ENCODE measurements around the gene HDAC2. TPM values are rescaled to one million over a fixed set of nuclear protein-coding genes. Genes with fewer than 3 reads are reported as not detected.

The HDAC2 gene
- total RNA-seq, 2 donors from 2014 or later, result 29.9 to 49.5 TPM

DNA sequence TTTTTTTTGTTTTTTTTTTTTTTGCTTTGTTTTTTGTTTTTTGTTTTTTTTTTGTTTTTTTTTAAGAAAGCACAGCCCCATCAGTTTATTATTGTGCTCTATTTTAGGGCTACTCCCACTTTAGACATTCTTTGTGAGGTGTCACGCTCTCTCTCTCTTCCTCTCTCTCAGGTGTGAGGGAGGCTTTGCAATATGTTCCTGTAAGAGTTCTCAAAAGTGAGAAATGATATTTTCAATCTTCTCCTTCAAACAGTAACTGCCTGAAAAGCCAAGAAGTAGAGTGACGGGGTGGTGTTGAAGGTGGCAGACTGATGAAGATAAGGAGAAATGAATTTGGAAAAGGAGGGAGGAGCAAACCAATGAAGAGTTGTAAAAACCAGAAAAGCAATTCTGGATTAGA, 28.3 kb upstream of the HDAC2 start:
- ATAC-seq (ENCODE audit: insufficient number of reproducible peaks, low FRiP score, low read depth) (no peak), DNase-seq (ENCODE audit: low spot score) (no peak)
- Histone ChIP-seq H3K27me3 (replicated peaks; ENCODE audit: insufficient read depth) (no peaks in the 10 kb centered on the region), H3K4me1 (ENCODE audit: control insufficient read depth in 1 of 2, low read depth in 2 of 2) (peaks cover 9 to 39% of the 10 kb centered on the region in 2 donors), H3K36me3 (no peaks in the 10 kb centered on the region), H3K4me3 (no peak overlapping the region), H3K27ac (no peak overlapping the region), H3K9me3 (no peaks in the 10 kb centered on the region)
- TF ChIP-seq, protein P1, sequence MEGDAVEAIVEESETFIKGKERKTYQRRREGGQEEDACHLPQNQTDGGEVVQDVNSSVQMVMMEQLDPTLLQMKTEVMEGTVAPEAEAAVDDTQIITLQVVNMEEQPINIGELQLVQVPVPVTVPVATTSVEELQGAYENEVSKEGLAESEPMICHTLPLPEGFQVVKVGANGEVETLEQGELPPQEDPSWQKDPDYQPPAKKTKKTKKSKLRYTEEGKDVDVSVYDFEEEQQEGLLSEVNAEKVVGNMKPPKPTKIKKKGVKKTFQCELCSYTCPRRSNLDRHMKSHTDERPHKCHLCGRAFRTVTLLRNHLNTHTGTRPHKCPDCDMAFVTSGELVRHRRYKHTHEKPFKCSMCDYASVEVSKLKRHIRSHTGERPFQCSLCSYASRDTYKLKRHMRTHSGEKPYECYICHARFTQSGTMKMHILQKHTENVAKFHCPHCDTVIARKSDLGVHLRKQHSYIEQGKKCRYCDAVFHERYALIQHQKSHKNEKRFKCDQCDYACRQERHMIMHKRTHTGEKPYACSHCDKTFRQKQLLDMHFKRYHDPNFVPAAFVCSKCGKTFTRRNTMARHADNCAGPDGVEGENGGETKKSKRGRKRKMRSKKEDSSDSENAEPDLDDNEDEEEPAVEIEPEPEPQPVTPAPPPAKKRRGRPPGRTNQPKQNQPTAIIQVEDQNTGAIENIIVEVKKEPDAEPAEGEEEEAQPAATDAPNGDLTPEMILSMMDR (IDR thresholded peaks at IDR 0.05), result no peak

DNA sequence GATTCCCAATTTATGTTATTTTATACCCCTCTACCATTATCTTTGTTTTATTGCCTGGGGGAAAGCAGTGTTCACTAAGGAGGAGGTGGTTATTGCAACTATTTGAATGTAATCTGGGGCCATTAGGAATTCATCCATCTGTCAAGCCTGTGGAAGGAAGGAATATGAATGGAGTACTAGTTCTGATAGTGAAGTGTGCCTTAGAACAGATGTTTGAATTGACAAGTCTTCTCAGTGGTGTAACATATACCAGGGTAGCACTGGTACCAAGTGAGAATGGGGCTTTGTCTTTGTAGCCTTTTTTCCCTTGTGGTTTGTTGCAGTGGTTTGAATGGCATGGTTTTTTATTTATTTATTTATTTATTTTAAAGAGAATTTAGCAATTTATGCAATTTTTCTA, 27.9 kb upstream of the HDAC2 start:
- H3K4me3 ChIP-seq, result no peak overlapping the region
- TF ChIP-seq, protein P1 (IDR thresholded peaks at IDR 0.05), result no peak
- H3K4me1 ChIP-seq (ENCODE audit: control insufficient read depth in 1 of 2, low read depth in 2 of 2), result peaks cover 9 to 40% of the 10 kb centered on the region in 2 donors
- no peak for ATAC-seq (ENCODE audit: insufficient number of reproducible peaks, low FRiP score, low read depth)
- H3K36me3 ChIP-seq, result no peaks in the 10 kb centered on the region
- H3K27me3 ChIP-seq (replicated peaks; ENCODE audit: insufficient read depth), result no peaks in the 10 kb centered on the region
- DNase-seq (ENCODE audit: low spot score), result no peak
- H3K27ac ChIP-seq, result no peak overlapping the region
- H3K9me3 ChIP-seq, result no peaks in the 10 kb centered on the region

- H3K27me3 ChIP-seq (replicated peaks; ENCODE audit: insufficient read depth), result no peaks in the 10 kb centered on the region
- H3K36me3 ChIP-seq, result no peaks in the 10 kb centered on the region
- TF ChIP-seq, protein P1 (IDR thresholded peaks at IDR 0.05), result no peak
- peak overlapping the region in 1 of 2 donors; percentile 54 for H3K27ac ChIP-seq
- H3K9me3 ChIP-seq, result no peaks in the 10 kb centered on the region
- H3K4me1 ChIP-seq (ENCODE audit: control insufficient read depth in 1 of 2, low read depth in 2 of 2), result peaks cover 9 to 40% of the 10 kb centered on the region in 2 donors
- ATAC-seq (ENCODE audit: insufficient number of reproducible peaks, low FRiP score, low read depth), result peak; percentile 47
- peak overlapping the region; percentile 41 for H3K4me3 ChIP-seq
- DNase-seq (ENCODE audit: low spot score), result no peak
Measured at GRCh38 chr6:113997116-113997515, 26.2 kb upstream of the HDAC2 start.

DNA sequence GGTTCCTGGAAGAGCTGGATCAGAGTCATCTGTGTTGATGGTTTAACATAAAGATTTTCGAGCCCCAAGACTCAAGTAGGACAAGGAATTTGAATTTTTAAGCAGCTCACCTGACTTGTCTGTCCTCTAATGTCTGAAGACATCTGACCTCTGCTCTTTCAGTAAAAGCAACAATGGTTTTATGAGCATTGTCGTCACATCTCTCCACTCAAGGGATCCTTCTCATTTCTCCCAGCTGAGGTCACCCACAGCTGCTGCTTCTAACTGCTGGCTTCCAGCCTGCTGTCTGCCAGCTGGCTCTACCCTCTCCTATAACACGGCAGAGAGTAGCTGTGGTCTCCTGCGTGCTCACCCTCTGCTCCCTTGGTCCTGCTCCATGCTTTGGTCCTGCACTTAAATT, 24.7 kb upstream of the HDAC2 start:
- Histone ChIP-seq H3K9me3 (no peaks in the 10 kb centered on the region), H3K4me3 (peak overlapping the region; percentile 41), H3K36me3 (no peaks in the 10 kb centered on the region), H3K27me3 (replicated peaks; ENCODE audit: insufficient read depth) (no peaks in the 10 kb centered on the region), H3K4me1 (ENCODE audit: control insufficient read depth in 1 of 2, low read depth in 2 of 2) (peaks cover 9 to 40% of the 10 kb centered on the region in 2 donors), H3K27ac (peak overlapping the region; percentile 54 to 63)
- TF ChIP-seq, protein P1 (IDR thresholded peaks at IDR 0.05), result no peak
- DNase-seq (ENCODE audit: low spot score) (peak; percentile 6), ATAC-seq (ENCODE audit: insufficient number of reproducible peaks, low FRiP score, low read depth) (peak; percentile 32)

DNA sequence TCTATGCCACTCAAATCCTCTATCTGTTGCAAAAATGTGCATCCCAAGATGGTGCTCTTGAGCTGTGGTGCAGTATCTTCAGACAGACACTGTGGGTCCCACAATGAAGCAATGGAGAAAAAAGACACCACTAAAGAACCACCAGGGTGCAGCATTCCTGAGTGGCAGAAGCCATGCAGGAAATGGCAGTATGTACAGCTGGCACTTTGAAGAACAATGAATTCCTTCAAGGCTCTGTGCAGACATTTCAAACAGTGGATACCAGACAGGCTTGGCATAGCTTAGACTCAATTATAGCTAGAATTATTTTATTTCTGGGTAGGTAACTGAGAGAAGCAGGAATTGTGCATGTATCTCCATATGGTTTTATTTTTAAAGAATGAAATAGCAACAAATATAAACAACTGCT, 24.0 kb upstream of the HDAC2 start:
- DNase-seq (ENCODE audit: low spot score), result no peak
- Histone ChIP-seq H3K27me3 (replicated peaks; ENCODE audit: insufficient read depth) (no peaks in the 10 kb centered on the region), H3K4me1 (ENCODE audit: control insufficient read depth in 1 of 2, low read depth in 2 of 2) (peaks cover 9 to 40% of the 10 kb centered on the region in 2 donors), H3K4me3 (no peak overlapping the region), H3K36me3 (no peaks in the 10 kb centered on the region), H3K9me3 (no peaks in the 10 kb centered on the region), H3K27ac (peak overlapping the region; percentile 54 to 63)
- TF ChIP-seq, protein P1 (IDR thresholded peaks at IDR 0.05), result peak; percentile 33
- ATAC-seq (ENCODE audit: insufficient number of reproducible peaks, low FRiP score, low read depth), result no peak

Measured in thoracic aorta (tissue), 2 donors.